ENCODE results near the gene GPR108.

Gene GPR108

DNA sequence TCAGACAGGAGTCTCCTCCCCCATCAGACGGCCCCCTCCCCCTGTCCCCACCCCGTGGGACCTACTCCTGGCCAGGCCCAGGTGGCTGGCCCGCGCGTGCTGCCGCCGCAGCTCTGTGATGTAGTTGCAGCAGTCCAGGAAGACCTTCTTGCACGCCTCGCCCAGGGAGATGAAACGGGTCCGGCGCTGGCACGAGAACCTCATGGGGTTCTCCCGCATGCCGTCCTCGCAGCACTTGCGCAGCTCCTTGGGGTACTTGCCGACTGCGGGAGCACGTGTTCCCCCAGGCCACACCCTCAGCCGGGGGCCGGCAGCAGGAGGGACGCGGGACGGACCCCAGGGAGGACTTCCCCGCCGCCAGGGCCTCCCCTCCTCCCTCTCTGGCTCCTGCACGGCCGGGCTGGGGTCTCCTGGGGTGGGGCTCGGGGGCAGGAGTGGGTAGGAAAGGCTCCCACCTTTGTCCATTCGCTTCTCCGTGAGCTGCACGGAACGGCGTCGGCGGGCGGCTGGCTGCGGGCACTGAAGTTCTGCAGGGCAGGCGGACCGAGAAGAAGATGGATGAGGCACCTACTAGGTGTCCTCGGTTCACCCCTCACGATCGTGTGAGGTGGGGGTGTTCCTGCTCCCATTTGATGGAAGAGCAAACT, 30.2 kb downstream of the GPR108 start:
- DNase-seq (ENCODE audit: low spot score), result no peak

DNA sequence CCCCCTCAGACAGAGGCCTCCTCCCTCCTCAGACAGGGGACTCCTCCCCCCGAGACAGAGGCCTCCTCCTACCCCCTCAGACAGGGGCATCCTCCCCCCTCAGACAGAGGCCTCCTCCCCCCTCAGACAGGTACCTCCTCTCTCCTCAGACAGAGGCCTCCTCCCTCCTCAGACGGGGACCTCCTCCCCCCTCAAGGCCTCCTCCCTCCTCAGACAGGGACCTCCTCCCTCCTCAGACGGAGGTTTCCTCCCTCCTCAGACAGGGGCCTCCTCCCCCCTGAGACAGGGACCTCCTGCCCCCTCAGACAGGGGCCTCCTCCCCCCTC, 30.8 kb downstream of the GPR108 start:
- no peak for DNase-seq (ENCODE audit: low spot score)

DNA sequence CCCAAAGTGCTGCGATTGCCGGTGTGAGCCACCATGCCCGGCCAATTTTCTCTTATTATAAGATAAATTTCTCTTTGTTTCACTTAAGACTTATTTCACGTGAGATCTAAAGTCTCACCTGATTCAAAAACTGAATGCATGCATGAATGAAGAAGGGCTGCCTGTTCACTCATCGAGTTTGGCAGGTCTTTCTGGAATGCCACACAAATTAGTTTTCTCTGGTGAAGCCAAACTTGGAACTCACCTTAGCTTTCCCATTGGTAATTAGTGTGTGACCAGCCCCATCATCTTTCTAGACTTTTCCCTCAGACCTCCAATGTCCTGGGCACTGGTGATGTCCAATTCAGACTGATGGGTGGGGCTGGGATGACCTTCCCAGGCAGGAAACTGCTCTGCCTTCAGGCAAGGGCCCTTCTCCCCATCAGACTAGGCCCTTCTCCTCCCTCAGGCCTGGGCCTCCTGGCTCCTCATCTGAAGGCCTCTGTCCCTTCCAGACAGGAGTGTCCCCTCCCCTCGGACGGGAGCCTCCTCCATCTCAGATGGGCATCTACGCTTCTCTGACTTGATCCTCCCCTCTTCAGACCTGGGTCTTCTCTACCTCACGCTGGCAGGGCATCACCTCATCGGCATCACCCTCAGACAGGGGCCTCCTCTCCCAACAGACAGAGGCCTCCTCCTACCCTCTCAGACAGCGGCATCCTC, 31.3 kb downstream of the GPR108 start:
- DNase-seq (ENCODE audit: low spot score), result no peak

DNA sequence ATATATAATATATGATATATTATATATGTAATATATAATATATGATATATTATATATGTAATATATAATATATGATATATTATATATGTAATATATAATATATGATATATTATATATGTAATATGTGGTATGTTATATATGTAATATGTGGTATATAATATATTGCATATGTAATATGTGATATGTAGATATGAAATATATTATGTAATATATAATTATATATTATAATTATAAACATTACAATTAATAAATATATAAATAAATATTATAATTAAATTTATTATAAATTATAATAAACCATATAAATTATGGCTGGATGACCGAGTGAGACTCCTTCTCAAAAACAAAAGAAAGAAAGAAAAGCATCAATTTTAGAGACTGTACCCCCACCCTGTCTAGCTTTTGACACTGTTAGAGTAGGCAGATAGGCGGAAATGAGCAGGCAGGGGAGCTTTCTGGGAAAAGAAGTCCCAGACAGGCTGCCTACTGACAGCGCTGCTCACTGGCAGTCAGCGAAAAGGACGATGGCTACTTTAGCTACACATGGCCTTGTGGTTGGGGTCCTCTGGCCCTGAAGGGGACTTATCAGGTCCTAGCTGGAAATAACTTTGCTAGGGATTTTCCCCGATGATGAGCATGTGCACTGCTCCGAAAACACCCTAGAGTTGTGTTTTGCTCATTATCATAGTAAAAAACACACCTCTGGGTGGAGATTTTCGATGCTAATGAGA, 36.6 kb downstream of the GPR108 start:
- DNase-seq (ENCODE audit: low spot score), result no peak

DNA sequence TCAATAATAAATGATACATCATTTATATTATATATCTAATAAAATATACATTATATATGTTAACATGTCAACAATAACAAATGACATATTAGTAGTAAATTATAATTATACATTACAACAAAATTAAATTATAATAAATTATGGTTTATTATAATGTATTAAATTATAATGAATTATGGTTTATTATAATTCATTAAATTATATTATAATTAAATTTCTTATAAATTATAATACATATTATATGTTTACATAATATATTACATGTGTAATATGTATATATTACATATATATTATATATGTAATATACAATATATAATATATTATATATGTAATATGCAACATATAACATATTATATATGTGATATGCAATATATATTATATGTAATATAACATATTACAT, 37.4 kb downstream of the GPR108 start:
- DNase-seq (ENCODE audit: low spot score), result no peak

DNA sequence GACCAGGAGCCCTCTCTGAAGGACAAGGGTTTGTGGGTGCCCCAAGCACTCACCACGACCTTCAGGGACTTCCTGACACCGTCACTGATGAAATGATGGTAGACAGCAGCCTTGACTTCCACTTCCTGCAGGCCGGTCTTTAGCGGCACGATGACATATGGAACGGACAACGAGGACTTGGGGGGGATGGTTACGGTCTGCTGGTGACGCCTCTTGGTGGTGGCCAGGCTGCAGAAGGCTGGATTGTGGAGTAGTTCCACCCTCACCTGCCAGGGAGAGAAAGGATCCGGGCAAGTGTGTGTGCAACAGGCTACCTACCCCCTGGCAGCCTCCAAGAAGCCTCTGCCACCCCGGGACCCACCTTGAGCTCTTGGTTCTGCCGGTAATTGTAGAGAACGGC, 40.1 kb downstream of the GPR108 start:
- DNase-seq (ENCODE audit: low spot score), result no peak

DNA sequence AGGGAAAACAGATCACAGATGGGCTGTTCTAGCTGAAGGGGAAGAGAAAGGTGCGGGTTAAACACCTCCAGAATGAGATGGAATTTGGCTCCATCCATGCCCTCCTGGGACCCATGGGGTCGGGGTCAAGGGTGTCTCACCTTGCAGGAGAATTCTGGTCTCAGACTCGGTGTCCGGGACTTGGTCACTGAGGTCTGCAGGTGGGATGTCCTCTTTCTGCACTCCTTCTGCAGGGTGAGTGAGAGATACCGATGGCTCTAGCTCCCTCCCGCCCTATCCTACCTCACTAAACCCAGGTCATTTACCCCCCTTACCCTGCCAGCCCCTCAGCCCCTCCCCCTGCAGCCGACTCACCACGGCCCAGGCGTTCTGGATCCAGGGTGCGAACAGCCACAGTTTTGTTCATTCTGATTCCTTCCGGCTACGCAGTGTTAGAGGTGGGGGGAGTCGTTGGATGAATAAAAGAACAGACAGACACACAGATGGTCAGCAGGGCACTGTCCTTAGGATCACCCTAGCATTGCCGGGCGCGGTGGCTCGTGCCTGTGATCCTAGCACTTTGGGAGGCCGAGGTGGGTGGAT, 41.0 kb downstream of the GPR108 start:
- DNase-seq (ENCODE audit: low spot score), result no peak

DNA sequence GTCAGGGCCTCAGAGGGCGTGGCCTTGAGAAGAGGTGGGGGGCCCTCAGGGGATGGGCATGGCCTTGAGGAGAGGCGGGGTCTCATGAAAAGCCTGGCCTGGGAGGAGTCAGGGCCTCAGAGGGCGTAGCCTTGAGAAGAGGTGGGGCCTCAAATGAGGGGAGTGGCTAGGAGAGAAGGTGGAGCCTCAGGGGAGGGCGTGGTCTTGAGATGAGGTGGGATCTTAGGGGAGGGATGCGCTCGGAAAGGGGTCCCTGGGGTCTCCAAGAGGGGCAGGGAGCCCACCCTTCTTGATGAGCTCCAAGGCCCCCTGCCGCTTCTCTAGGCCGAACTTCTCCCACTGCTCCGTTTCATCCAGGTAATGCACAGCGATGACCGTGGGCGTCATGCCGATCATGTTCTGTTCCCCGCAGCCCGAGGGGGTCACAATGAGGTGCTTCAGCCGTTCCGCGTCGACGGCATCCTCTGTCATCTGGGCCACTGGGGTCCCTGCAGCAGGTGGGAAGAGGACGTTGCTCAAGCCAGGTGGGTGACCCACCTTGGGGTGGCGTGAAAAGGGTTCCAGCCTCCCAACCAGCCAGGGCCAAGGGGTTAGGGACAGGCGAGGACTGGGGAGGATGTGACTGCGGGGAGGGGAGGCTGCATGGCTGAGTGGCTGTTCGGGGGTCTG, 43.1 kb downstream of the GPR108 start:
- DNase-seq (ENCODE audit: low spot score), result peak; percentile 84

DNA sequence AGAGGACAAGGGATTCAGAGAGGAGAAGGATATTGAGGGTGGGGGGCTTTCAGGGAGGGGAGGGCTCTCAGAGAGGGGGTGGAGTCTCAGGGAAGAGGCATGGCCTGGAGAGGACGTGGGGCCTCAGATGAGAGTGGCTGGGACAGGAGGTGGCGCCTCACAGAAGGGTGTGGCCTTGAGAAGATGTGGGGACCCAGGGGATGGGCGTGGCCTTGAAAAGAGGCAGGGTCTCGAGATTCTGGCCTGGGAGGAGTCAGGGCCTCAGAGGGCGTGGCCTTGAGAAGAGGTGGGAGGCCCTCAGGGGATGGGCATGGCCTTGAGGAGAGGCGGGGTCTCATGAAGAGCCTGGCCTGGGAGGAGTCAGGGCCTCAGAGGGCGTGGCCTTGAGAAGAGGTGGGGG, 43.7 kb downstream of the GPR108 start:
- peak; percentile 94 for DNase-seq (ENCODE audit: low spot score)

DNA sequence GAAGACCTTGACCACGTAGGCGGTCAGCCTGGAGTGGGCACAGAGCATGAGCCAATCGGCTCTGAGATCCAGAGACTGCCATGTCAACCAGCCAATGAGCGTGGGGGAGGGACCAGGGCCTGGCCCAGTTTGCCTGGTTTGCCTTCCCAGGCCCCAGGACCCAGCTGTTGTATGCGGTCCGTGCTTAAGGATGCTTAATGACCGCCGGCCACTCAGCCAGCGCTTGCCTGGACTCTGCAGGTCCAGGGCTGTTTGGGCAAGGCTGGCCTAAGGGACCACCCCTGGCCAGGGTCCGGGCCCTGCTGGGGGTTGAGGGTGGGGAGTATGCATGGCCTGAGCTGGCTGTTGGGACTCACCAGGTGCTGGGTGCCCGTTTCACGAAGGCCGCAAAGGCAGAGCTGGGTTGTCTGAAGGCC, 44.3 kb downstream of the GPR108 start:
- DNase-seq (ENCODE audit: low spot score), result no peak

DNA sequence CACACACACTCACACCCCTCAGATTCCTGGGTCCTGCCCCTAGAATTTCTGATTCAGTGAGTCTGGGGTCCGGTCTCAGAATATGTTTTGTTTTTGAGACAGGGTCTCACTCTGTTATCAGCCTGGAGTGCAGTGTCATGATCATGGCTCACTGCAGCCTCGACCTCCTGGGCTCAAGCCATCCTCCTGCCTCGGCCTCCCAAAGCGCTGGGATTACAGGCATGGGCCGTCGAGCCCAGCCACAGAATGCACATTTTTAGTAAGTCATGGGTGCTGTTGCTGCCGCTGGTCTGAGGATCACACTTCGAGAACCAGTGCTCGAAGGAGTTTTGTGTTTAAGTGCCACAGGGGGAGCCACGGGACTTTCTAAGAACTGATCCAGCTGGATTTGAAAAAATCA, 45.4 kb downstream of the GPR108 start:
- DNase-seq (ENCODE audit: low spot score), result no peak

DNA sequence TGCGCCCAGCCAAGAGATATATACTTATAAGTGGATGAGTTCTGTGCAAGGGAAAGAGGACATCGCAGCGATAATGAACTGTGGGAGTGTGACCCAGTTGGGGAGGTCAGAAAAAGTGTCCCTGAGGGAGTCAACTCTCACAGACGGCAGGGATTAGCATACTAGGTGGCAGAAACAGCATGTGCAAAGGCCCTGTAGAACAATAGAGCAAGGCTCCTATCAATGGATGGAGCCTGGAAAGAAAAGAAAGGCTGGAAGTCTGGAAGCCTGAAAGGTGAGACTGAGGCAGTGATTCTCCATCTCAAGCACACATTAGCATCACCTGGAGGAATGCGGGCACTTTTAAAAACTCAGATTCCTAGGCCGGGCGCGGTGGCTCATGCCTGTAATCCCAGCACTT, 46.0 kb downstream of the GPR108 start:
- DNase-seq (ENCODE audit: low spot score), result no peak

DNA sequence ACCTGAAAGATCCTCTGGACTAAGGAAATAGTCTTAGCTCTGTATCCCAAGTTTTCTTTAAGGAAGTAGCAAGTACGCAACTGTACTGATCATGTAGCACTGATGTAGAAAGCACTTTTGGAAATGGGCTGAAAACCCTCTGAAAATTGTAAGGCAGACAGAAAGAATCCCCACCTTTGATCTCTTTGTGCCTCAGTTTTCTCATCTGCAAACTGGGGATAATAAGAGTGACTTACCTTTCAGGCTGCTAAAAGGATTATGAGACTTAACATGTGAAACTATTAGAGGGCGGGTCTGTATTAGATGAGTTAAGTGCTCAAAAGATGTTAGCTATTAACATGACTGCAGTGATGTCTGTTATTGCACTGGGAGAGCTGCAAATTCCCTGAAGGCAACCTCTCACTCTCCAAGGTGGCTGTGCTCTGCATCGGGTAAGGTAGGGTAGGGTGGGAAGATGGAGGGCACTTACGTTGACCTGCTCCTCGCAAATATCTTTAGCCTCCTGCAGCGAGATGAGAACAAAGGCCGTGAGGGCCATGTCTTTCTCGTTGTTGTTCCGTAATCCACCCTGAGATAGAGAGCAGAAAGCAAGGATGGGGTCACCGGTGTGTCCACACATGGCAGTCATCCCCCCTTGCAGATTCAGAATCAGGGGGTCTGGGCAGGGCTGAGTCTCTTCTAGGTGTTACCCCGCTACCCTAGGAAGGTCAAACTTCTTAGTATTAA, 47.1 kb downstream of the GPR108 start:
- no peak for DNase-seq (ENCODE audit: low spot score)

DNA sequence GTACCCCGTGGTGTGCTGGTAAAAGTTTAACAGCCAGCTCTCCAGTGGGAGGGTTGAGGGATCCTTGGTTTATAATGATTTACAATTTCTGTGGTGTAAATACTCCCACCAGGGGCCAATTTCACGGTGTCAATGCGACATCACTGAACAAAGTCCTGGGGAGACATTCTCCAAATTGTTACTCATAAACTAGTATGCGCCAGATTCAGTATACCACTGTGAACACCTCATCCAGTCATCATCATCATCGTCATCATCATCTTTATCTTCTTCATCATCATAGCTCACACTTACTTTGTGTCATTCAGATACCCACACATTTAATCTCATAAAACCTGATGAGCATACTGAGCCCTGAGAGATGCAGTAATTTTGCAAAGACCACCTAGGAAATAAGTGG, 50.3 kb downstream of the GPR108 start:
- no peak for DNase-seq (ENCODE audit: low spot score)

DNA sequence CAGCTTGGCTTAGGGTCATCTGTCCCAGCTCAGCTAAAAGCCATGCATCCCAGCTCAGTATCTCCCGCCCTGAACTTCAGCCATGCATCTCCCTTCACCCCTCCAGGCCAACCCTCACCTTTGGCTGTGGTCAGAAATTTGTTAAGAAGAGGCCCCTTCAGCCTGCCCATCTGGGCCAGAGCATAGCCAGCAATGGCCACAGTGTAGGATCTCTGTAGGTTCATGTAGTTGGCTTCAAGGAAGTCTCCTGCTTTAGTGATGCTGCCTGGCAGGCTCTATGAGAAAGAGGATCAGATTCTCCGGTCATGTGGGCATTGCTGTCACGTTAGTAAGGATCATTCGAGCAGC, 50.8 kb downstream of the GPR108 start:
- DNase-seq (ENCODE audit: low spot score), result no peak

DNA sequence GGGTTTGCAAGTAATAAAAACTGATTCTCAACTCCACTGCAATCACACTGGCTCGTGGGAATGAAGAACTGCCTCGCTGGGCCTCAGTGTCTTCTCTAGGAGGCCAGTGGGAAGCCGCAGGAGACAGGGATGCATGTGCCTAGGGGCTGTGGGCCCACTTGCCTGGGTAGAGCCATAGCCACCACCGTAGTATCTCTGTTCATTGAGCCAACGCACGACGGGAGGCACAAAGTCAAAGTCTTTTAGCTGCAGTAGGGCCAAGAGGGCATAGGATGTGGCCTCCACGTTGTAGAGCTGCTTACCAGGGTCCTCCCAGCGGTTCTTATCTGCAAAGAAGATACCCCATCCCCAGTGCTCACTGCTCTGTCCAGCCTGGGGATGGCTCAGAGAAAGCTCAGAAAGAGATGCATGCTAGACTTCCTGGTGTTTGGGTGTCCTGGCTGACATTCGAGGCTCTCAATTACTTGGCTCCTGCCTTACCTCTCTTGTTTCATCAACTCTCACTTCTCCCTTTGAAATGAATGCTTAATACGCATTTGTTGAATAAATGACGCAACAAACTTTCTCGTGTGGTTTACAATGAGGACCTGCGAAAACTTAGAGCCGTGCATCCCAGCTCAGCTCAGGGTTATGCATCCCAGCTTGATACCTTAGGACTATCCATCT, 51.3 kb downstream of the GPR108 start:
- no peak for DNase-seq (ENCODE audit: low spot score)

DNA sequence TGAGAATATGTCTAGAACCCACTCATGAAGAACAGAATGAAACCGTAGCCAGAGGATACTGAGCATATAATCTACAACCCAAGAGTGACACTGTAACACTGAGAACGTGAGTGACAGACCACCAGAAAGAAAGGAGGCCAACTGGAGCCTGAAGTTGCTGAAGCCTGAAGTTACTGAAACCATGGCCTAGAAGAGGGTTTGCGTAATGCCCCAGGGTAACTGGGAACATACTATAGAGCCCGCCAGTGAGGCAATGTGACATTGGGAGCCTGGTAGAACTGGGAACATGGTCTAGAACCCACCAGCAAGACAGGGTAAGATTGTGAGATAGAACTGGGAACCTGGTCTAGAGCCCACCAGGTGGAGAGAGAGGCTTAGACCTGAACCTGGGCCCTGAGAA, 51.9 kb downstream of the GPR108 start:
- no peak for DNase-seq (ENCODE audit: low spot score)

DNA sequence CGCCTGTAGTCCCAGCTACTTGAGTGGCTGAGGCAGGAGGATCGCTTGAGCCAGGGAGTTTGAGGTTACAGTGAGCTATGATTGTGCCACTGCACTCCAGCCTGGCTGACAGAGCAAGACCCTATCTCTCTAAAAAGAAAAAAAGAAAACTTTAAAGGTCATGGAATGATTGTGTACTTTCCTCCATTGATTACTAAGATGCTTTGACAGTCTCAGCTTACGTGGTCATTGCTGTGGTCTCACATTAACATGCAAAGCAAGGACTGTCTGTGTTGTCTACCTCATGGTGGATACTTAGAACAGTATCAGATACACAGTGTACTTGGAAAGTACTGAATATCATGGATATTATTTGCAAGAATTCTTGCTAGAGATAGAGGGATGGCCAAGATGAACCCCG, 53.4 kb downstream of the GPR108 start:
- no peak for DNase-seq (ENCODE audit: low spot score)

DNA sequence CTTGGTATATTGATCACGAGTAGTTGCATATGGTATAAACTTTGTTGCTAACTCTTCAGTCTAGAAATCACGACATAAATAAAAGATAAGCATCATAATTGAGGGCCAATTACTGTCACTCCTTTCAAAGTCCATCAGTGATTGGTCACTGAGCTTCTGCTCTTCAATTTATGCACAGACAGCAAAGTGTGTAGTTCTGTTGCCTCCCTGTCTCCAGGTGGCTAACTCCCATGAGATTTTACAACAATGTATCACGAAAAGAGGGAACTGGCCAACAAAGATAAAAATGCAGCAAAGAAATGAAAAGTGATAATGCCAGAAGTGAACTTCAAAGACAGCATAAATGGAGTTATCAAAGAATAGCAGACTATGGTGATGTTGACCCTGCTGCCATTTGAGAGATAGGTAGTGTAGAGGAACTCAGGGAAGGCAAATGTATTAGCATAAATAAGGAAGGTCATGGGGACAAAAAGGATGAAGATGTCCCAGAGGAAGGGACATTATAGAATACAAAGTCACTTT, 54.7 kb downstream of the GPR108 start:
- DNase-seq (ENCODE audit: low spot score), result no peak

DNA sequence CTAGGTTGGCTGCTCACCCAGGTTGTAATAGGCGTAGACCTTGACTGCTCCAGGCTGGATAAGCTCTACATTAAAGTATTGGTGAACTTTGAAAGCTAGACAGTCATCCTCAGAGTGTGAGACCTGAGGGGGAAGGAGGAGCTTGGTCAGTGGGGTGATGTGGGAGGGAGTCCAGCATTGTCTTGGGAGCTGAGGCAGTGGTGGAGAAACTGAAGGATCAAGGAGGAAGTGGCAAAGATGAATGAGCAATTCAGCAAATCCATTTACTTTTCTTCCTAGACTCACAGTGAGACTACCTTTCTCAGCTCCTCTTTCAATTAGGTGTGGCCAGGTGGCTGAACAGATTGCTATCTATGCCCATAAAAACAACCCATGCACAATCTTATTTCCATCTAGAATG, 57.2 kb downstream of the GPR108 start:
- DNase-seq (ENCODE audit: low spot score), result no peak

Data from NAMALWA (cell line).